ENCODE results near the gene RPS6KA6. TPM values are rescaled to one million over a fixed set of nuclear protein-coding genes. Genes with fewer than 3 reads are reported as not detected.

The RPS6KA6 gene
- total and polyA plus RNA-seq, 2 experiments from 2014 or later = 2.4 to 9.3 TPM

GRCh38 chrX:84175274-84175673 lies 12.7 kb downstream of the RPS6KA6 start:
- no peaks in the 10 kb centered on the region for H3K27me3 ChIP-seq
- no peaks in the 10 kb centered on the region for H3K9me2 ChIP-seq (replicated peaks; ENCODE audit: insufficient read depth)
- no peak for DNase-seq (ENCODE audit: low spot score)
- WGBS (ENCODE audit: low lambda C conversion rate, missing lambda C conversion rate) = 74% methylated on average over 3 of the region's 3 CpGs
- H3K4me2 ChIP-seq = no peak overlapping the region
- no peaks in the 10 kb centered on the region for H3K36me3 ChIP-seq (replicated peaks; ENCODE audit: insufficient read depth, low read depth)
- no peaks in the 10 kb centered on the region for H3K4me1 ChIP-seq (ENCODE audit: insufficient read depth)
- peaks cover 9% of the 10 kb centered on the region for H3K79me2 ChIP-seq
- no peaks in the 10 kb centered on the region for H3K9me3 ChIP-seq (ENCODE audit: low read depth)
- H4K20me1 ChIP-seq (ENCODE audit: insufficient read depth, poor library complexity, severe bottlenecking) = no peaks in the 10 kb centered on the region
- H2AFZ ChIP-seq = no peak overlapping the region
- TF ChIP-seq EZH2 (IDR thresholded peaks at IDR 0.05; ENCODE audit: borderline replicate concordance) = no peak
- TF ChIP-seq, protein P1, sequence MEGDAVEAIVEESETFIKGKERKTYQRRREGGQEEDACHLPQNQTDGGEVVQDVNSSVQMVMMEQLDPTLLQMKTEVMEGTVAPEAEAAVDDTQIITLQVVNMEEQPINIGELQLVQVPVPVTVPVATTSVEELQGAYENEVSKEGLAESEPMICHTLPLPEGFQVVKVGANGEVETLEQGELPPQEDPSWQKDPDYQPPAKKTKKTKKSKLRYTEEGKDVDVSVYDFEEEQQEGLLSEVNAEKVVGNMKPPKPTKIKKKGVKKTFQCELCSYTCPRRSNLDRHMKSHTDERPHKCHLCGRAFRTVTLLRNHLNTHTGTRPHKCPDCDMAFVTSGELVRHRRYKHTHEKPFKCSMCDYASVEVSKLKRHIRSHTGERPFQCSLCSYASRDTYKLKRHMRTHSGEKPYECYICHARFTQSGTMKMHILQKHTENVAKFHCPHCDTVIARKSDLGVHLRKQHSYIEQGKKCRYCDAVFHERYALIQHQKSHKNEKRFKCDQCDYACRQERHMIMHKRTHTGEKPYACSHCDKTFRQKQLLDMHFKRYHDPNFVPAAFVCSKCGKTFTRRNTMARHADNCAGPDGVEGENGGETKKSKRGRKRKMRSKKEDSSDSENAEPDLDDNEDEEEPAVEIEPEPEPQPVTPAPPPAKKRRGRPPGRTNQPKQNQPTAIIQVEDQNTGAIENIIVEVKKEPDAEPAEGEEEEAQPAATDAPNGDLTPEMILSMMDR (IDR thresholded peaks at IDR 0.05; ENCODE audit: poor library complexity) = no peak
- TF ChIP-seq EZH2phosphoT487 (IDR thresholded peaks at IDR 0.05; ENCODE audit: low read depth, severe bottlenecking, unreplicated experiment) = no peak
- no peak overlapping the region for H3K27ac ChIP-seq
- H3K4me3 ChIP-seq = no peak overlapping the region

DNA sequence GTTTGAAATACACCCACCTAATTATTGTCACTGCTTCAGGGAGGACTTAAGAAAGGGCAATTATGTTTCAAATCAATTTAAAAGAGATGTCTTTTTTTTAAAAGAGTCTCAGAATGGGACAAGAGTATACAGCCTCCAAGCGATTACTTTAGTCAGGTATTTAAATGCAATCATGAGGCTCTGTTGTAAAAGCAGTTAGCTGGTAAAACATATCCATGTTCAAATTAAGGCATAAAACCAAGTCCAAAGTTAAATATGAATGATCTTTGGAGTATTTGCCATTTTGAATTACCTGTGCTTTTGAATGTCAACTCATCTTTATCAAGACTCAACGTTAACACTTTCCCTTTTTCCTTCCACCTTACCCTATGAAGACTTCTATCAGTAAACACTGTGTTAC lies 13.7 kb downstream of the RPS6KA6 start:
- H3K27ac ChIP-seq = no peak overlapping the region
- H4K20me1 ChIP-seq (ENCODE audit: insufficient read depth, poor library complexity, severe bottlenecking) = no peaks in the 10 kb centered on the region
- no peaks in the 10 kb centered on the region for H3K4me1 ChIP-seq (ENCODE audit: insufficient read depth)
- no peak overlapping the region for H3K4me2 ChIP-seq
- 73% methylated on average over 2 of the region's 2 CpGs for WGBS (ENCODE audit: low lambda C conversion rate, missing lambda C conversion rate)
- no peaks in the 10 kb centered on the region for H3K9me2 ChIP-seq (replicated peaks; ENCODE audit: insufficient read depth)
- no peaks in the 10 kb centered on the region for H3K27me3 ChIP-seq
- no peak overlapping the region for H2AFZ ChIP-seq
- no peak overlapping the region for H3K4me3 ChIP-seq
- H3K36me3 ChIP-seq (replicated peaks; ENCODE audit: insufficient read depth, low read depth) = no peaks in the 10 kb centered on the region
- no peak for DNase-seq (ENCODE audit: low spot score)
- peaks cover 10% of the 10 kb centered on the region for H3K79me2 ChIP-seq
- TF ChIP-seq EZH2phosphoT487 (IDR thresholded peaks at IDR 0.05; ENCODE audit: low read depth, severe bottlenecking, unreplicated experiment) (no peak), EZH2 (IDR thresholded peaks at IDR 0.05; ENCODE audit: borderline replicate concordance) (no peak)
- TF ChIP-seq, protein P1 (IDR thresholded peaks at IDR 0.05; ENCODE audit: poor library complexity) = no peak
- no peaks in the 10 kb centered on the region for H3K9me3 ChIP-seq (ENCODE audit: low read depth)

- Histone ChIP-seq H3K79me2 (peaks cover 14% of the 10 kb centered on the region), H3K4me3 (no peak overlapping the region), H3K4me2 (no peak overlapping the region), H3K9me3 (ENCODE audit: low read depth) (no peaks in the 10 kb centered on the region), H4K20me1 (ENCODE audit: insufficient read depth, poor library complexity, severe bottlenecking) (no peaks in the 10 kb centered on the region), H3K27me3 (no peaks in the 10 kb centered on the region), H3K9me2 (replicated peaks; ENCODE audit: insufficient read depth) (no peaks in the 10 kb centered on the region), H3K4me1 (ENCODE audit: insufficient read depth) (no peaks in the 10 kb centered on the region), H3K27ac (no peak overlapping the region), H2AFZ (no peak overlapping the region), H3K36me3 (replicated peaks; ENCODE audit: insufficient read depth, low read depth) (no peaks in the 10 kb centered on the region)
- TF ChIP-seq EZH2 (IDR thresholded peaks at IDR 0.05; ENCODE audit: borderline replicate concordance) (no peak), EZH2phosphoT487 (IDR thresholded peaks at IDR 0.05; ENCODE audit: low read depth, severe bottlenecking, unreplicated experiment) (no peak)
- TF ChIP-seq, protein P1 (IDR thresholded peaks at IDR 0.05; ENCODE audit: poor library complexity) = no peak
- no peak for DNase-seq (ENCODE audit: low spot score)
- 70% methylated on average over 2 of the region's 2 CpGs for WGBS (ENCODE audit: low lambda C conversion rate, missing lambda C conversion rate)
Observed at GRCh38 chrX:84170931-84171330, 17.1 kb downstream of the RPS6KA6 start.

DNA sequence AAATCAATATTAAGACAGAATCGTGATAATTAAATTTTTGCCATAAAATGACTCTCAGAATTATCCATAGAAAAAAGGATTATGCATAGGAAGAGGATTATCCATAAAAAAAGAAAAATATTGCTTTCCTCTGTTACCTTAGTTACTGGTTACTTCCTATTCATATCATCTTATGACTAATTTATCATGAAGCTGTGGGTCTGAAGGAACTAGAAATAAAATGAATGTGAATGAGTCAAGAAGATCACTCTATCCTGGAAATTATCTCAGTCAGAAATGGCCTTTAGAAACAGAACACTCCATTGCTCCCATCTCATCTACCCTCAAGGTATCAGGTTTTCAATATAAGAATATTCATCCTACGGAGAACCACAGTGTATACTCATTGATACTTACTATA lies 19.4 kb downstream of the RPS6KA6 start:
- H4K20me1 ChIP-seq (ENCODE audit: insufficient read depth, poor library complexity, severe bottlenecking) = no peaks in the 10 kb centered on the region
- 84% methylated on average over 2 of the region's 2 CpGs for WGBS (ENCODE audit: low lambda C conversion rate, missing lambda C conversion rate)
- H3K4me3 ChIP-seq = no peak overlapping the region
- no peaks in the 10 kb centered on the region for H3K36me3 ChIP-seq (replicated peaks; ENCODE audit: insufficient read depth, low read depth)
- no peak for DNase-seq (ENCODE audit: low spot score)
- peaks cover 16% of the 10 kb centered on the region for H3K79me2 ChIP-seq
- no peaks in the 10 kb centered on the region for H3K9me2 ChIP-seq (replicated peaks; ENCODE audit: insufficient read depth)
- H3K27me3 ChIP-seq = no peaks in the 10 kb centered on the region
- H3K4me1 ChIP-seq (ENCODE audit: insufficient read depth) = no peaks in the 10 kb centered on the region
- H3K9me3 ChIP-seq (ENCODE audit: low read depth) = no peaks in the 10 kb centered on the region
- no peak overlapping the region for H3K27ac ChIP-seq
- no peak overlapping the region for H3K4me2 ChIP-seq
- H2AFZ ChIP-seq = no peak overlapping the region
- no peak for TF ChIP-seq EZH2phosphoT487 (IDR thresholded peaks at IDR 0.05; ENCODE audit: low read depth, severe bottlenecking, unreplicated experiment)
- TF ChIP-seq, protein P1 (IDR thresholded peaks at IDR 0.05; ENCODE audit: poor library complexity) = no peak
- no peak for TF ChIP-seq EZH2 (IDR thresholded peaks at IDR 0.05; ENCODE audit: borderline replicate concordance)

Data from hepatocyte (in vitro differentiated cells).